ENCODE measurements around the gene SERTAD4. TPM values are rescaled to one million over a fixed set of nuclear protein-coding genes. Genes with fewer than 3 reads are reported as not detected.
A peak's percentile ranks its signal among the peaks of the same experiment; 100 is the strongest.

SERTAD4 gene
- total and polyA plus RNA-seq, 4 donors, result 1.9 to 7.8 (median 2.7) TPM

DNA sequence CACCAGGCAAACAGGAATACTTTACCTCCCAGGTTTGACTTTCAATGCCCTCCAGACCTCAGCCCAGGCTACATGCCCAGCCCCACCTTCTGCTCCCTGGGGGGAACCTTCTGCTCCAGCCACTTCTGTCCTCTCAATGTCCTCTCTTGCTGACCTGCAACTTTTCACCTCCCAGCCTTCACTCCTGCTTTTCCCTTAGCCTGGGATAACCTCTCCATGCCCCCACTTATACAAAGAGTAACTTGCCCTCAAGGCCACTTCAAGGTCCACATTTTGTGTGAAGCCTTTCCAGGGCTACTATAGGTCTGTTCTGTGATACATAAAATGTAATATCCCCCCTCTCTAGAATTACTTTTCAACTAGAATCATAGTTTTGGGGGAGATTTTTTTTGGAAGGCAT is 21.7 kb downstream of the SERTAD4 start:
- no peak for ATAC-seq (ENCODE audit: insufficient read depth, low FRiP score)
- peaks cover 0 to 31% (median 26%) of the 10 kb centered on the region in 3 donors for H3K27me3 ChIP-seq (ENCODE audit: control insufficient read depth in 3 of 3, insufficient read depth in 3 of 3, low read length in 2 of 3)
- no peak overlapping the region for H3K9ac ChIP-seq (ENCODE audit: insufficient read depth in 1 of 2, low read length in 2 of 2)
- H3K27ac ChIP-seq (ENCODE audit: low read depth in 1 of 2, low read length in 1 of 2), result no peak overlapping the region
- H3K4me1 ChIP-seq (ENCODE audit: control insufficient read depth in 5 of 5, insufficient read depth in 5 of 5, low read length in 5 of 5), result peaks cover 0 to 24% (median 2%) of the 10 kb centered on the region in 5 donors
- no peaks in the 10 kb centered on the region for H3K36me3 ChIP-seq (ENCODE audit: control insufficient read depth in 4 of 4, insufficient read depth in 4 of 4, low read length in 4 of 4)
- H3K9me3 ChIP-seq (ENCODE audit: control insufficient read depth in 4 of 4, insufficient read depth in 3 of 4, low read length in 3 of 4), result no peaks in the 10 kb centered on the region
- DNase-seq, result no peak
- TF ChIP-seq, protein P1, sequence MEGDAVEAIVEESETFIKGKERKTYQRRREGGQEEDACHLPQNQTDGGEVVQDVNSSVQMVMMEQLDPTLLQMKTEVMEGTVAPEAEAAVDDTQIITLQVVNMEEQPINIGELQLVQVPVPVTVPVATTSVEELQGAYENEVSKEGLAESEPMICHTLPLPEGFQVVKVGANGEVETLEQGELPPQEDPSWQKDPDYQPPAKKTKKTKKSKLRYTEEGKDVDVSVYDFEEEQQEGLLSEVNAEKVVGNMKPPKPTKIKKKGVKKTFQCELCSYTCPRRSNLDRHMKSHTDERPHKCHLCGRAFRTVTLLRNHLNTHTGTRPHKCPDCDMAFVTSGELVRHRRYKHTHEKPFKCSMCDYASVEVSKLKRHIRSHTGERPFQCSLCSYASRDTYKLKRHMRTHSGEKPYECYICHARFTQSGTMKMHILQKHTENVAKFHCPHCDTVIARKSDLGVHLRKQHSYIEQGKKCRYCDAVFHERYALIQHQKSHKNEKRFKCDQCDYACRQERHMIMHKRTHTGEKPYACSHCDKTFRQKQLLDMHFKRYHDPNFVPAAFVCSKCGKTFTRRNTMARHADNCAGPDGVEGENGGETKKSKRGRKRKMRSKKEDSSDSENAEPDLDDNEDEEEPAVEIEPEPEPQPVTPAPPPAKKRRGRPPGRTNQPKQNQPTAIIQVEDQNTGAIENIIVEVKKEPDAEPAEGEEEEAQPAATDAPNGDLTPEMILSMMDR (IDR thresholded peaks at IDR 0.05; ENCODE audit: control extremely low read depth, extremely low read depth), result no peak
- no peak overlapping the region for H3K4me3 ChIP-seq

DNA sequence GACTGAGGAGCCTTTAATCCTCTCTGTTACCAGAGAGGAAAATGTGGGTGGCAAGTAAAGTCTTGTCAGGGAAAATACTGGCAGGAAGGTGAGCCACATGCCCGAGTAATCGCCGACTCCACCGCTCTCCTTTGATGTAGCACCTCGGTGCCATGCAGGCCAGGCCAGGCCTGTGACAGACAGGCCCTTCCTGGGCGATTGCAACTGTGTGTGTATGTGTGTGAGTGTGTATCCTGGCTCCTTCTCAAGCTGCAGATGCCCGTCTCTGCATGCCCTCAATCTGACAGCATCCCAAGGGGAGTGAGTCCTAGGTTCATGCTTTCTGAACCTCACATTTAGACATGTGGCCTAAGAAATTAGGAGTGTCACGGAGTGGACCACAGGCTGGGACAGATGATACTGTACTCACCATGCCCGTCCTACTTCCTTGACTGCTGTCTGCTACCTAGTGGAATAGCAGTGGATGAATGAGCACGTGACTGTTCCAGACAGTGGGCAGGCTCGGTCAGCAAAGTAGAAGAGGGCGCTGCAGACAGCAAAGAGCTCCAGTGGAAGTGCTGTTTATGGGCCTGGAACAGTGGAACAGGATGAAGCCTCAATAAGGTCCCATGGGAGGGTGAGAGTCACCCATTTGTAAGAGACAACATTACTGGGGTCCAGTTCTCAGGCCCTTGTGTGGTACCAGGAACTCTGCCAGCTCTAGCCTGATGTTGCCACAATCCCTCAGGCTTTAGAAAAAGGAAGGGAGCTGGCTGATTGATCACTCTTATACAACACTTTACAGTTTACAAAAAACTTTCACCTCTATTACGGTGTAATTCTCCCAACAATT is 25.3 kb downstream of the SERTAD4 start:
- 83 to 86% methylated on average over 13 of the region's 13 CpGs for WGBS, 2 donors
- Histone ChIP-seq H3K4me3 (no peak overlapping the region), H3K9me3 (ENCODE audit: control insufficient read depth in 4 of 4, insufficient read depth in 3 of 4, low read length in 3 of 4) (no peaks in the 10 kb centered on the region), H3K27me3 (ENCODE audit: control insufficient read depth in 3 of 3, insufficient read depth in 3 of 3, low read length in 2 of 3) (peaks cover 0 to 18% (median 10%) of the 10 kb centered on the region in 3 donors), H3K4me1 (ENCODE audit: control insufficient read depth in 5 of 5, insufficient read depth in 5 of 5, low read length in 5 of 5) (peaks cover 0 to 18% (median 11%) of the 10 kb centered on the region in 5 donors), H3K36me3 (ENCODE audit: control insufficient read depth in 4 of 4, insufficient read depth in 4 of 4, low read length in 4 of 4) (no peaks in the 10 kb centered on the region), H3K27ac (ENCODE audit: low read depth in 1 of 2, low read length in 1 of 2) (peak overlapping the region in 1 of 2 donors; percentile 28), H3K9ac (ENCODE audit: insufficient read depth in 1 of 2, low read length in 2 of 2) (no peak overlapping the region)
- DNase-seq (no peak), ATAC-seq (ENCODE audit: insufficient read depth, low FRiP score) (no peak)
- TF ChIP-seq, protein P1 (IDR thresholded peaks at IDR 0.05; ENCODE audit: control extremely low read depth, extremely low read depth), result no peak

DNA sequence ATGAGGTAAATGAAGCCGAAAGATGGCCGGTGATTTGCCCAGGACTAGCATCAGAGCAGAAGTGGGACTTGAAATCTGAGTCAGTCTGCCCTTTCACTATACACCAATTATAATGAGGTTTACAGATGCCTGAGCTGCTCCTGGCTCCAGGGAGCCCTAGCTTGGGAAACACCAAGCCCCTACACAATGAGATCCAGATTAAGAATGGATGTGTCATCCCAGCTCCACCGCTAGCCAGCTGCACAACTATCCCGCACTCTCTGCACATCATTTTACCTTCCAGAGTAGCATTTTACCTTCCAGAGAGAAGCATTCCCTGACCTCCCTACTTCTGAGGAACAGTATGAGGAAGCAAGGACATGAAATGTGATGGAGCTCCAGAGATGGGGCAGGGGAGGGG is 27.0 kb downstream of the SERTAD4 start:
- TF ChIP-seq, protein P1 (IDR thresholded peaks at IDR 0.05; ENCODE audit: control extremely low read depth, extremely low read depth), result no peak
- ATAC-seq (ENCODE audit: insufficient read depth, low FRiP score) (no peak), DNase-seq (no peak)
- Histone ChIP-seq H3K27me3 (ENCODE audit: control insufficient read depth in 3 of 3, insufficient read depth in 3 of 3, low read length in 2 of 3) (peaks cover 0 to 5% (median 1%) of the 10 kb centered on the region in 3 donors), H3K27ac (ENCODE audit: low read depth in 1 of 2, low read length in 1 of 2) (no peak overlapping the region), H3K4me1 (ENCODE audit: control insufficient read depth in 5 of 5, insufficient read depth in 5 of 5, low read length in 5 of 5) (peaks cover 0 to 20% (median 15%) of the 10 kb centered on the region in 5 donors), H3K36me3 (ENCODE audit: control insufficient read depth in 4 of 4, insufficient read depth in 4 of 4, low read length in 4 of 4) (no peaks in the 10 kb centered on the region), H3K9me3 (ENCODE audit: control insufficient read depth in 4 of 4, insufficient read depth in 3 of 4, low read length in 3 of 4) (no peaks in the 10 kb centered on the region), H3K4me3 (no peak overlapping the region), H3K9ac (ENCODE audit: insufficient read depth in 1 of 2, low read length in 2 of 2) (no peak overlapping the region)
- WGBS, 2 donors, result 69 to 92% methylated on average over 4 of the region's 4 CpGs
